ENCODE measurements around the gene EXO5. TPM values are rescaled to one million over a fixed set of nuclear protein-coding genes. Genes with fewer than 3 reads are reported as not detected.
A peak's percentile ranks its signal among the peaks of the same experiment; 100 is the strongest.

The EXO5 gene
- total and polyA plus RNA-seq, 2 of the 13 experiments (the other 11 are each of a cell fraction or from before 2014, with no cell fraction given): 9.9 to 20.5 TPM

GRCh38 chr1:40531381-40532061, 23.0 kb downstream of the EXO5 start, which contains the start of gene ZNF684 (continued):
- TF ChIP-seq, protein P1, sequence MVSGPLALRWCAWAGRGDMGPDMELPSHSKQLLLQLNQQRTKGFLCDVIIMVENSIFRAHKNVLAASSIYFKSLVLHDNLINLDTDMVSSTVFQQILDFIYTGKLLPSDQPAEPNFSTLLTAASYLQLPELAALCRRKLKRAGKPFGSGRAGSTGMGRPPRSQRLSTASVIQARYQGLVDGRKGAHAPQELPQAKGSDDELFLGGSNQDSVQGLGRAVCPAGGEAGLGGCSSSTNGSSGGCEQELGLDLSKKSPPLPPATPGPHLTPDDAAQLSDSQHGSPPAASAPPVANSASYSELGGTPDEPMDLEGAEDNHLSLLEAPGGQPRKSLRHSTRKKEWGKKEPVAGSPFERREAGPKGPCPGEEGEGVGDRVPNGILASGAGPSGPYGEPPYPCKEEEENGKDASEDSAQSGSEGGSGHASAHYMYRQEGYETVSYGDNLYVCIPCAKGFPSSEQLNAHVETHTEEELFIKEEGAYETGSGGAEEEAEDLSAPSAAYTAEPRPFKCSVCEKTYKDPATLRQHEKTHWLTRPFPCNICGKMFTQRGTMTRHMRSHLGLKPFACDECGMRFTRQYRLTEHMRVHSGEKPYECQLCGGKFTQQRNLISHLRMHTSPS (CRISPR knock-in tag; IDR thresholded peaks at IDR 0.05; ENCODE audit: low read depth): no peak
- TF ChIP-seq, protein P2, sequence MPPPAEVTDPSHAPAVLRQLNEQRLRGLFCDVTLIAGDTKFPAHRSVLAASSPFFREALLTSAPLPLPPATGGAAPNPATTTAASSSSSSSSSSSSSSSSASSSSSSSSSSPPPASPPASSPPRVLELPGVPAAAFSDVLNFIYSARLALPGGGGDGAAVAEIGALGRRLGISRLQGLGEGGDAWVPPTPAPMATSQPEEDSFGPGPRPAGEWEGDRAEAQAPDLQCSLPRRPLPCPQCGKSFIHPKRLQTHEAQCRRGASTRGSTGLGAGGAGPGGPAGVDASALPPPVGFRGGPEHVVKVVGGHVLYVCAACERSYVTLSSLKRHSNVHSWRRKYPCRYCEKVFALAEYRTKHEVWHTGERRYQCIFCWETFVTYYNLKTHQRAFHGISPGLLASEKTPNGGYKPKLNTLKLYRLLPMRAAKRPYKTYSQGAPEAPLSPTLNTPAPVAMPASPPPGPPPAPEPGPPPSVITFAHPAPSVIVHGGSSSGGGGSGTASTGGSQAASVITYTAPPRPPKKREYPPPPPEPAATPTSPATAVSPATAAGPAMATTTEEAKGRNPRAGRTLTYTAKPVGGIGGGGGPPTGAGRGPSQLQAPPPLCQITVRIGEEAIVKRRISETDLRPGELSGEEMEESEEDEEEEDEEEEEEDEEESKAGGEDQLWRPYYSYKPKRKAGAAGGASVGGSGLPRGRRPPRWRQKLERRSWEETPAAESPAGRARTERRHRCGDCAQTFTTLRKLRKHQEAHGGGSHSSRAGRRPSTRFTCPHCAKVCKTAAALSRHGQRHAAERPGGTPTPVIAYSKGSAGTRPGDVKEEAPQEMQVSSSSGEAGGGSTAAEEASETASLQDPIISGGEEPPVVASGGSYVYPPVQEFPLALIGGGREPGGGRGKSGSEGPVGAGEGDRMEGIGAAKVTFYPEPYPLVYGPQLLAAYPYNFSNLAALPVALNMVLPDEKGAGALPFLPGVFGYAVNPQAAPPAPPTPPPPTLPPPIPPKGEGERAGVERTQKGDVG (CRISPR knock-in tag; IDR thresholded peaks at IDR 0.05; ENCODE audit: borderline replicate concordance): 0 out of 2 replicates have a peak, but pooled peaks have one; percentile 31
- no peak for TF ChIP-seq SP140L (CRISPR knock-in tag; IDR thresholded peaks at IDR 0.05; ENCODE audit: borderline replicate concordance)
- no peak for TF ChIP-seq HOXA5 (CRISPR knock-in tag; IDR thresholded peaks at IDR 0.05)
- no peak for TF ChIP-seq ZBTB2 (CRISPR knock-in tag; IDR thresholded peaks at IDR 0.05; ENCODE audit: low read depth)
- no peak for TF ChIP-seq MAFK (conservative IDR thresholded peaks at IDR 0.05 in 1 of 2, IDR thresholded peaks at IDR 0.05 in 1 of 2; ENCODE audit: low read length in 2 of 2)
- TF ChIP-seq, protein P3, sequence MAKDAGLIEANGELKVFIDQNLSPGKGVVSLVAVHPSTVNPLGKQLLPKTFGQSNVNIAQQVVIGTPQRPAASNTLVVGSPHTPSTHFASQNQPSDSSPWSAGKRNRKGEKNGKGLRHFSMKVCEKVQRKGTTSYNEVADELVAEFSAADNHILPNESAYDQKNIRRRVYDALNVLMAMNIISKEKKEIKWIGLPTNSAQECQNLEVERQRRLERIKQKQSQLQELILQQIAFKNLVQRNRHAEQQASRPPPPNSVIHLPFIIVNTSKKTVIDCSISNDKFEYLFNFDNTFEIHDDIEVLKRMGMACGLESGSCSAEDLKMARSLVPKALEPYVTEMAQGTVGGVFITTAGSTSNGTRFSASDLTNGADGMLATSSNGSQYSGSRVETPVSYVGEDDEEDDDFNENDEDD (CRISPR knock-in tag; IDR thresholded peaks at IDR 0.05; ENCODE audit: borderline replicate concordance): peak; percentile 95
- TF ChIP-seq HOXA3 (CRISPR knock-in tag; IDR thresholded peaks at IDR 0.05): peak; percentile 47; the same call in 1 of the 2 replicates
- TF ChIP-seq AGO1 (IDR thresholded peaks at IDR 0.05; ENCODE audit: low read depth, low read length, poor library complexity, severe bottlenecking): no peak
- 0 out of 2 replicates have a peak, but pooled peaks have one; percentile 25 for TF ChIP-seq MIXL1 (CRISPR knock-in tag; IDR thresholded peaks at IDR 0.05)
- TF ChIP-seq ZSCAN31 (CRISPR knock-in tag; IDR thresholded peaks at IDR 0.05; ENCODE audit: low read depth): peak; percentile 72; the same call in 1 of the 2 replicates
- no peak for TF ChIP-seq ZNF33A (CRISPR knock-in tag; IDR thresholded peaks at IDR 0.05; ENCODE audit: borderline replicate concordance)
- peak; percentile 63; the same call in 1 of the 2 replicates for TF ChIP-seq TSC22D2 (CRISPR knock-in tag; IDR thresholded peaks at IDR 0.05; ENCODE audit: borderline replicate concordance)
- peak; percentile 73; the same call in 1 of the 2 replicates for TF ChIP-seq RFXAP (CRISPR knock-in tag; IDR thresholded peaks at IDR 0.05; ENCODE audit: borderline replicate concordance)
- TF ChIP-seq, protein P4, sequence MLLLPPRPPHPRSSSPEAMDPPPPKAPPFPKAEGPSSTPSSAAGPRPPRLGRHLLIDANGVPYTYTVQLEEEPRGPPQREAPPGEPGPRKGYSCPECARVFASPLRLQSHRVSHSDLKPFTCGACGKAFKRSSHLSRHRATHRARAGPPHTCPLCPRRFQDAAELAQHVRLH (CRISPR knock-in tag; IDR thresholded peaks at IDR 0.05; ENCODE audit: borderline replicate concordance, low read depth): peak; percentile 60; the same call in 1 of the 2 replicates
- no peak for TF ChIP-seq ZNF317 (CRISPR knock-in tag; IDR thresholded peaks at IDR 0.05)
- peak; percentile 60; the same call in 1 of the 2 replicates for TF ChIP-seq FOXK1 (CRISPR knock-in tag; IDR thresholded peaks at IDR 0.05; ENCODE audit: borderline replicate concordance, low read depth)
- TF ChIP-seq, protein P5, sequence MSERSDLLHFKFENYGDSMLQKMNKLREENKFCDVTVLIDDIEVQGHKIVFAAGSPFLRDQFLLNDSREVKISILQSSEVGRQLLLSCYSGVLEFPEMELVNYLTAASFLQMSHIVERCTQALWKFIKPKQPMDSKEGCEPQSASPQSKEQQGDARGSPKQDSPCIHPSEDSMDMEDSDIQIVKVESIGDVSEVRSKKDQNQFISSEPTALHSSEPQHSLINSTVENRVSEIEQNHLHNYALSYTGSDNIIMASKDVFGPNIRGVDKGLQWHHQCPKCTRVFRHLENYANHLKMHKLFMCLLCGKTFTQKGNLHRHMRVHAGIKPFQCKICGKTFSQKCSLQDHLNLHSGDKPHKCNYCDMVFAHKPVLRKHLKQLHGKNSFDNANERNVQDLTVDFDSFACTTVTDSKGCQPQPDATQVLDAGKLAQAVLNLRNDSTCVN (CRISPR knock-in tag; IDR thresholded peaks at IDR 0.05; ENCODE audit: borderline replicate concordance): no peak
- TF ChIP-seq HOXD1 (CRISPR knock-in tag; IDR thresholded peaks at IDR 0.05): 0 out of 2 replicates have a peak, but pooled peaks have one; percentile 19
